GM15510 (cell line): ENCODE results near the gene IGDCC3.

Experiments used
- POLR2A ChIP-seq: IDR thresholded peaks from 3 replicates; pipeline ENCODE4 v1.6.1; 2011; ENCODE audit warnings: borderline replicate concordance; ENCODE audit not compliant: insufficient read length; ENCODE audit errors: extremely low read depth

The IGDCC3 gene

DNA sequence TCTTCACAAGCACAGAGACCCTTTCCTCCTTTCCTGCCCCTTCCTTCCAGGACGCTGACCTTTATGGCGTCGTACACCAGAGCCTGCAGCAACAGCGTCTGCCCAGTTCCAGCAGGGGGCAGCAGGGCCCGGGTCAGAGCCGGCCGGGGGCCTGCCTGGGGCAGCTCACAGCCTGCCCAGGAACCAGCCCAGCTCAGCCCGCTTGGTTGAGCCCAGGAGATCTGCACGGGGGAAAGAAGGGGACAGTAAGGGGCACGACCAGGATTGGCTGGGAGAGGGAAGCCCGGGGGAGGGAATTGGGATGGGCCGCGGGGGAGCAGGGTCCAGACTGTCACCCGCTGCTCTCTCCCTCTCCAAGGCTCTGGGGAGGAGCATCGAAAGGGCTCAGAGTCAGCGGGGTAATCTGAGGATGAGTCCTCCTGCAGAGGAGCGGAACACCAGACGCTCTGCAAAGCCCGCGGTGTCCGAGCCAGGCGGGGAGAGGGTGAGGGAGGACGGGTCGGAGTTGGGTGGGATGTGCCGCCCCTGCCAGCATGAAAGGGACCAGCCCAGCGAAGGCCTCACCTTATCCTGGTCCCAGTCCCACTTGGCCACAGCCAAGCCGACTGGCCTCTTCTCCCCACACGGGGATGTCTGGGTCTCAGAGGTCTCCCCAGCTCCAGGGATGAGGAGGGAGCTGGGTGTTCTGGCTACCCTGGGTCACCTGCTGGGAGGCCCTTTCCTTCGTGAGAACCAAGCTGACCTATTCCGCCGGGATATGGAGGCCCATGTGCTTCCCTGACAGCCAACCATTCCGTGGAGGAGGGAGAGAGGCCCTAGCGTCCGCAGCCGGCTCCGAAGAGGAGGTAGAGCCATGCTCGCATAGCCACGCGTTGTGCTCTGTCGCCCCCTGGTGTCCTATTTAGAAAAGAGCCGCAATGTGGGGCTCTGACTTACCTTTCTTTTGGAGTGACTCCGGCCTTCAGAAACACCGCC lies 7.4 kb upstream of the IGDCC3 start:
- TF ChIP-seq POLR2A, result no peak

- TF ChIP-seq POLR2A, result no peak
Observed at GRCh38 chr15:65384505-65384894, 6.7 kb upstream of the IGDCC3 start.

DNA sequence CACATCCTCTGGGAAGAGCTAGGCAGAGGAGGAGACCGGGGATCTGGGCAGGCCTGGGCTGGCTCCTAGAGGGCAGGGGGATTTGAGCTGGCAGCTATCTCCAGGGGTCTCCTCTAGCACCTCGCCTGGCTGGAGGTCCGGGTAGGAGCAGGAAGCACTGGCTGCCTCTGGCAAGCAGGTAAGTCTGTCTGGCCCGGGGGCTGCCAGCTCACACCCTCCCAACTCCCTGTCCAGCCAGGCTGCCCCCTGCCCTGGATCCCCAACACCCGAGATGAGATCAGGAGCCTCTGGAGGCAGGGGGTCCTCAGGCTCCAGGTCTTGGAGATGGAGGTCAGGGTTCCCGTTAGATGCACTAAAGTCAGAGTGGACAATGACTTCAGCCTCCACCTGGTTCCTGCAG lies 6.2 kb upstream of the IGDCC3 start:
- no peak for TF ChIP-seq POLR2A

GRCh38 chr15:65383456-65383855 lies 5.7 kb upstream of the IGDCC3 start:
- TF ChIP-seq POLR2A, result no peak

GRCh38 chr15:65382921-65383320 lies 5.1 kb upstream of the IGDCC3 start:
- TF ChIP-seq POLR2A, result no peak

GRCh38 chr15:65382146-65382491 lies 4.3 kb upstream of the IGDCC3 start:
- TF ChIP-seq POLR2A, result no peak

DNA sequence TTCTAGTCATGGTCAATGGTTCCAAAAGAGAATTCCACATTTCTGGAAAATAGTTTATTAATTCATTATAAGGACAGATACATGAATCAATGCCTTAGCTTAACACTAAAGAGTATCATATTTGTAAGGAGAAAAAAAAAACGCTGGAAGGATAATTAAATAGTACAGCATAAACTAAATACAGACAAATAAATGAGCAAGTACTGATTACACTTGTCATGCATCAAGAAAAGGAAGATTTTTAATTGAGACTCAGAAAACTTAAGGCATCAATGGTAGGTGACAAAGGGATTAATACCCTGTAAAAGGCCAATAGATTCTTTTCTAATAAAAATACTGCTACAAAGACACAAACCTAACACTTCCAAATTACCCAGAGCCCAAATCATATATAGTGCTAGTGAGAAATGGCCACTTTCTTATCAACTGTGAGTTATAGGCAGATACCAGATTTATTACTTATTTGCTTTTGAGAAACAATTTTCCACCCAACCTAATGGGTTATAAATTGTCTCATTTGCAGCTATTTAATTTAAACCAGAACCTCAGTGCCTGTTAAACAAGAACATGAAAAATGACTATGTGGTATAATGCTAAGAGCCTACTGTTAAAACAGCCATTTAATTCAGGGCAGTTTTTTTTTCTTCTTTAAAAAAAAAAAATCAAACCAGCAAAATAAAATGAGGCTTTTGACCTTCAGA lies 3.8 kb upstream of the IGDCC3 start:
- no peak for TF ChIP-seq POLR2A

DNA sequence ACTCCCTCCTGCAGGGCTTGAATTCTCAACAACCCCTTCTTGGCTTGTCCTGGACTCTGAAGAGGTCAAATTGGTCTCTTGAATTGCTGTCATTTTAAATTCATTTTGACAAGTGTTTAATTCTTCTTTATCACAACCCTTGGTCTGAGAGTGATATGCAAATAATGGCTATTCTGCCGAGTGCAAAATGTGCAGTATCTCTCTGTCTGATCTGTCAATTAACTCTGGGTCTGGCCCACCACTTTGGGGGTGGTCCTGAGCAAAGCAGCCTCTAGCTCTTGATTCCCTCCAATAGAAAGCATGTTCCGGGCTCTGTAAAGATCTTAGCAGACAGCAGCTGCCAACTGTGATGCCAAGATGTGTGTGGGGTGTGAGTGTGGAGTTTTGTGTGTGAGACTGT lies 2.2 kb upstream of the IGDCC3 start:
- TF ChIP-seq POLR2A, result no peak

DNA sequence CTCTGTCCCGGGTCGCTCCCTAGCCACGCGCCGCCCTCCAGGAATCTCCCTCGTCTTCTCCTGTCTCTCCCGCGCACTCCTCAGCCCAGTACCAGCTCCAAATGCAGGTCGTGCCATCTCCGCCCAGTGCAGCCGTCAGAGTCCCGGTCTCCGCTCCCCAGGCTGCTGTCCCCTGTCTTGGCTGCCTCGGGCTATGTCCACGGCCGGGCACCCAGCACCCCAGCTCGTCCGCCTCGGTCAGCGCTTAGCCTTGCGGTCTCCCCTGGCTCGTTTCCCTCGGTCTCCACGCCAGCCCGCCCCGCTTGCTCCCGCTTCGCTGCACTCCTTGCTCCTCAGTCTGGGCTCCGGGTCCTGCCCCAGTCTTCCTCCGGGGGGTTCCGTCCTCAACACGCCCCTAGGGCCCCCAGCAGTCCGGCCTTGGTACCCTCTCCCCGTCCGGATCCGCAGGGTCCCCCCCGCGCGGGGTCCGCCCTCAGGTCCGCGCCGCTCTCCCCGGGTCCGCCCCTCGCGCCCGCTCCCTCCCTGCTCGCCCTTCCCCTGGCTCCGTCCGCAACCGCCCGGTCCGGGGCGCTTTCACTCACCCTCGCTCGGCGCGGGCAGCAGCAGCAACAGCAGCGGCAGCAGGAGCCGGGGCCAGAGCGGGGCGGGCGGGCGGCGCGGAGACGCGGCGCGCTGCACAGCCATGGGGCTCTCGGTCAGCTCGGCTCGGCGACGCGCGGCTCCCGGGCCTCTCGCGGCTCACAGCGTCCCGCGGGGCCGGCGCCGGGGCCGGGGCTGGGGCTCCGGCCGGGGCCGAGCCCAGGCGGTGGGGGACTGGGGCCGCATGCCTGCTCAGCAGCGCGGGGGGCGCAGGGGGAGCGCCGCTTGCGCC lies 462 bp downstream of the IGDCC3 start:
- TF ChIP-seq POLR2A, result no peak

DNA sequence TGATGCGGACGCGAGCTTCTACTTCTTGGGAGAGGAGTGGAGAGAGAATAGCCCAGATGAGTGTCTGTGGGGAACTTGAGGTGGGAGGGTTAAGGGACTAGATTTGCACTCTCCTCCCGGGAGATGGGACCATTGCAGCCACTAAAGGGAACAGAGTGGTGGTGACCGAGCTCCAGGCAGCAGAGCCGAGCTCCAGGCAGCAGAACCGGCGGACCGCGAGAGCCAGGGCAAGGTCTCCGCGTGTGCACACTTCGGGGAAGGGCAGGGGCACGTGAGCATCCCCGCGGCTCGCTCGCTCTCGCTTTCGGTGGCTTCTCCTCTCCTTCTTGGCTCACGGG lies 1.1 kb downstream of the IGDCC3 start:
- TF ChIP-seq POLR2A, result no peak

- TF ChIP-seq POLR2A, result no peak
Observed at GRCh38 chr15:65375871-65376607, 1.8 kb downstream of the IGDCC3 start.

DNA sequence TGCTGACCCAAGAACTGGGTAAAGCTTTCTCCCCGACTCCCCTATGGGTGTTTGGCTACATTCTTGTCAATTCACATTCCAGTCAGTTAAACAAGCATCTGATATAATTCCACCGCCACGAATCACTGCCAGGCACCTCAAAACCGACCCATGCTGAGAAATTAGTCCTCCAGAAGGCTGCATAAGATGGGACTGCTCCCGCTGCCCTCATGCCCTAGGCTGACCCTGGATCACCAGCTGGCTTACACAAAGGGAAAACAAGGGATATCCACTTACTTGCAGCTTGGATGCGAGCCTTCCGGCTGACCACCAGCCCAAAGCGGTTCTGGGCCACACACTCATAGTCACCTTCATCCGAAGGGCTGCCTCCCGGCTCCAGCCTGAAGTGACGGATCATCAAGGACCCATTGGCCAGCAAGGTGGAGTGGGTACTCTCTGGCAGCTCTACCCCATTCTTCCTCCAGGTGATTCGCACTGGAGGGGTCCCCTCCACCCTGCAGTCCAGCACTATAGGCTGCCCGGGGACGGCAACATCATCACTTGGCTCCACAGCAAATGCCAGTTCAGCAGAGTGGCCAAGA lies 2.9 kb downstream of the IGDCC3 start:
- TF ChIP-seq POLR2A, result no peak

DNA sequence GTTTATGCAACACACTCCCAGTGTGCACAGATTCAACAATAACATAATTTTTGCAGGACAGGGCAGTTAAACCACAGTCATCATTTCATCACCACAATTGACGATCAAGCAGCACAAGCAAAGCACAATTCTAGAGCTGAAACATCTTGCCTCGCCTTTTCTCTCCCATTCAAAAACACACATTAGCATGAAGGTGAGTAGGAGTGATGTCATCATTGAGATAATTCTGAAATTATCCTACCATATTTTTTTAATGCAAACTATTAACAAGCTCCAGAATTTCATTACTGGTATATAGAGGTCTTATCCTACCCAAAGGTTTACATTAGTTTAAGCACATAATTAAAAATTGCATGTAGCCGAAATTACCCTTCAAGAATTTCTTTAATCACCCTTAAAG lies 3.5 kb downstream of the IGDCC3 start:
- TF ChIP-seq POLR2A, result no peak

GRCh38 chr15:65373163-65373651 lies 4.6 kb downstream of the IGDCC3 start:
- TF ChIP-seq POLR2A, result no peak
